IPS-NIHi11 (cell line): ENCODE data around the gene GSTM2.
"Not testable (repeated sequence)": the region's sequence is repeated elsewhere in the genome, so short reads cannot be mapped to it uniquely, and the experiment has no call there.

ENCODE experiments used
- DNase-seq: peaks from one replicate; pipeline ENCODE4 v3.0.0; 2012; ENCODE audit warnings: mixed read lengths, low spot score

GSTM2 gene

DNA sequence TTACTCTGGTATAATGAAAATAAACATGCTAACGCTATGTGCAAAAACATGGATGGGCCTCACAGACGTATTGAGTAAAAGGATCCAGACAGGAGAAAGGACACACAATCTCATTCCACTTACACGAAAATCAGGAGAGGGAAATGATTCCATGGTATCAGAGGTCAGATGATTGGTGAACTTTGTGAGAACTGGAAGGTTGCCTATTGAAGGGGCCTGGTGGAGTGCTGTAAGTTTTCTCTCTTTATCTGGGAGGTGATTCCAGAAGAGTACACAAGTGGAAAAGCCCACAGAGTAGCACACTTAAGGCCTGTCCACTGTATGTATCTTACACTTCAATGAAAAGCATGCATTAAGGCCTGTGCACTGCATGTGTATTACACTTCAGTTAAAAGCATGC is 9.6 kb downstream of the GSTM2 start:
- DNase-seq, result no peak

DNA sequence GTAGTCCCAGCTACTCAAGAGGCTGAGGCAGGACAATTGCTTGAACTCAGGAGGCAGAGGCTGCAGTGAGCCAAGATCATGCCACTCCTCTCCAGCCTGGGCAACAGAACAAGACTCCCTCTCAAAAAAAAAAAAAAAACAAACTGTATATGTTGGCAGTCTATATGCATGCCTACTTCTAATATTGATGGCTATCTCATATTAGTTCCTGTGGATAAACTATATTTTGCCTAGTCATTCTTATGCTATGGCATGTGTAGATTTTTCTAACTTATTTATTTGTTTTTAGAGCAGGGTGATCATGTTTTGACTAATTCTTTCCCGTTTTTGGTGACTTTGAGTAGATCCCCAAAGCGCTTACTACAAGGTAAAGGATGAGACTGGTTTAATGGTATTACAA is 10.8 kb downstream of the GSTM2 start:
- DNase-seq, result not testable (repeated sequence)

DNA sequence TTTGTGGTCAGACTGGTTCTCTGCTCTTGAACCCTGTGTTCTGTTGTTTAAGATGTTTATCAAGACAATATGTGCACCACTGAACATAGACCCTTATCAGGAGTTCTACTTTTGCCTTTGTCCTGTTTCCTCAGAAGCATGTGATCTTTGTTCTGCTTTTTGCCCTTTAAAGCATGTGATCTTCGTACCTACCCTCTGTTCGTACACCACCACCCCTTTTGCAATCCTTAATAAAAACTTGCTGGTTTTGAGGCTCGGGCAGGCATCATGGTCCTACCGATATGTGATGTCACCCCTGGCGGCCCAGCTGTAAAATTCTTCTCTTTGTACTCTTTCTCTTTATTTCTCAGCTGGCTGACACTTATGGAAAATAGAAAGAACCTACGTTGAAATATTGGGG is 16.9 kb downstream of the GSTM2 start:
- not testable (repeated sequence) for DNase-seq

DNA sequence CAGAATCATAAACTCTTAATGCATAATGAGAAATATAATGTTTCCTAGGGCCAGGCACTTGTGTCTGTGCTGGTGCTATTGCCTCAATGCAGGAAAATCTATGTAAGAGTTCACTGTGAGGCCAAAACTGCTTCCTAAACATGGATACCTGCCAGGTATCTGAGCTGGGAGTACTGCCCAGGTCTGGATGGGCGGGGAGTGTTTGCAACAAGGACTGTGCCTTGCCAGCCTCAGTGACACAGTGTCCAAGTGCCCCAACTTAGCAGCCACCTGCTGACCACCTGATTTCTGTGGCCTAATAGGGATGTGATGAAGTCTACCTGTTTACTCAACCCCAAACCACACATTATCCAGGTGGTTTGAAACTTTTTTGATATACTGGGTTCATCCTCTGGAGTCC is 17.5 kb downstream of the GSTM2 start:
- not testable (repeated sequence) for DNase-seq

DNA sequence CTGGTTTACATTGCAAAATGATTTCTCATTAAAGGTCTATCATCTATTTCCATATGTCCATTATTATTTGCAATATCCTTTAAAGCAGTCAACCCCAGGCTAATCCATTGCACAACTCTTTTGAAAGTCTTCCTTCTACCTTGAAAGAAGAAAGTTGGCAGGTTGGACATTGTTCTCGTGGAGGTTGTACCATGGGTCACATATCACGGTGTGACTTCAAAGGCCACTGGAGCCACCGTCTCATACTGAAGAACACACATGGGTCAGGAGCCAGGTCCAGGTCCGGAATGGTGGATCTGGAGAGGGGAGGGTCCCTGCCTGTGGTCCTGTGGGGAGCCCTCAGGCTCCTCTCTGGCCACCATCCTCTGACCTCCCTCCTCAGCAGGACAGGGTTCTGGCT is 18.0 kb downstream of the GSTM2 start:
- not testable (repeated sequence) for DNase-seq

DNA sequence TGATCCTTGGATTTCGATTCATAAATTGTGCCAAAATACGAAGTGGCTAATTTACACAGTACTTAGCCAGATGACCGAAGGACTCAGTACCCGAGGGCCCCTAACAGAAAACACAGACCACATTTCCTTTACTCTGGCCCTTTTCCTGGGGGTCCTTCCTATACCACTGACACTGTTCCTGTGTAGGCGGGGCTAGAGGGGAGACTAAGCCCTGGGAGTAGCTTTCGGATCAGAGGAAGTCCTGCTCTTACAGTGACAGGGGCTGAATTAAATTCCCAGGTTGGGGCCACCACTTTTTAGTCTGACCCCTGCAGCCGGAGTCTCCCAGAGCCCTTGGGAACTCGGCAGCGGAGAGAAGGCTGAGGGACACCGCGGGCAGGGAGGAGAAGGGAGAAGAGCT is 19.3 kb downstream of the GSTM2 start:
- not testable (repeated sequence) for DNase-seq

DNA sequence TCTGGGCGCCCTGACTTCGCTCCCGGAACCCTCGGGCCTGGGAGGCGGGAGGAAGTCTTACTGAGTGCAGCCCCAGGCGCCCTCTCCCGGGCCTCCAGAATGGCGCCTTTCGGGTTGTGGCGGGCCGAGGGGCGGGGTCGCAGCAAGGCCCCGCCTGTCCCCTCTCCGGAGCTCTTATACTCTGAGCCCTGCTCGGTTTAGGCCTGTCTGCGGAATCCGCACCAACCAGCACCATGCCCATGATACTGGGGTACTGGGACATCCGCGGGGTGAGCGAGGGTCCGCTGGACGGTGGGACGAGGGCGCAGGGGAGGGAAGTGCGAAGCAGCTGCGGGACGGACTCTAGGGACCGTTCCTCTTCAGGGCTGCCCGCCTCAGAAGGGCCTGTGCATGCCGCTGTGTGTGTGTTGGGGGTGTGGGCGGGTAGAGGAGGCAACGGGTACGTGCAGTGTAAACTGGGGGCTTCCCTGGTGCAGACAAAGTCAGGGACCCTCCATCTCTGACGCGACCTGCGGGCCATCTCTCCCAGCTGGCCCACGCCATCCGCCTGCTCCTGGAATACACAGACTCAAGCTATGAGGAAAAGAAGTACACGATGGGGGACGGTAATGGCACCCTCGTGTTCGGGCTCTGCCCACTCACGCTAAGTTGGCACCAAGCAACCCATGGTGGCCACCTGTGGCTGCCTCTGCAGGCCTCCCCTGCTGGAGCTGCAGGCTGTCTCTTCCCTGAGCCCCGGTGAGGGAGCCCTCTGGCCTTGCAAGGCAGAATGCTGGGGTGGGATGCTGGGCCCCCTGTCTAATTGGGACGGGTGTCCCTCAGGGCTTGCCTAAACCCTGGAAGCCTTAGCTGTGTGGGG is 20.0 kb downstream of the GSTM2 start, which contains the start of gene GSTM1:
Gene GSTM1, plus strand, starts transcription at position 177 of the 859 bp plus-strand sequence. Its CDS starts 57 bp downstream, at position 234.
- DNase-seq, result no peak

DNA sequence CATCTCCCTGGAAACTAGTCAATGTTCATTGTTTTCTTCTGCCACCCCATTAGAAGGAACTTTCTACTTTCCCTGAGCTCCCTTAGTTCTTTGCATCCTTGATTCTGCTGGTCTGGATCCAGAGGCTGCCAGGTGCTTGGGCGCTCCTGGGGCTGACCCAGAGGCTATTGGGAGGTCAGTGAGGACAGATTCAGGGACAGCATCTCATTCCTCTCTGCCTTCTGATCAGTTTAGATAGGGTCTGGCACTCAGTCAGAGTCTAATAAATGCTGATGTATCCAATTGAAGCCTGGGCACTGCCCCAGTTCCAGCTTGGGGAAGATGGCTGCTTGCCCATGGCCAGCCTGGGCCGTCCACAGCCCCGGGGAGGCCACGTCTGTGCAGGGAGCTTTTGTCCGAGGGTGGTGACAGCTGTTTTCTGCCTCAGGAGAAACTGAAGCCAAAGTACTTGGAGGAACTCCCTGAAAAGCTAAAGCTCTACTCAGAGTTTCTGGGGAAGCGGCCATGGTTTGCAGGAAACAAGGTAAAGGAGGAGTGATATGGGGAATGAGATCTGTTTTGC is 22.1 kb downstream of the GSTM2 start:
- no peak for DNase-seq

DNA sequence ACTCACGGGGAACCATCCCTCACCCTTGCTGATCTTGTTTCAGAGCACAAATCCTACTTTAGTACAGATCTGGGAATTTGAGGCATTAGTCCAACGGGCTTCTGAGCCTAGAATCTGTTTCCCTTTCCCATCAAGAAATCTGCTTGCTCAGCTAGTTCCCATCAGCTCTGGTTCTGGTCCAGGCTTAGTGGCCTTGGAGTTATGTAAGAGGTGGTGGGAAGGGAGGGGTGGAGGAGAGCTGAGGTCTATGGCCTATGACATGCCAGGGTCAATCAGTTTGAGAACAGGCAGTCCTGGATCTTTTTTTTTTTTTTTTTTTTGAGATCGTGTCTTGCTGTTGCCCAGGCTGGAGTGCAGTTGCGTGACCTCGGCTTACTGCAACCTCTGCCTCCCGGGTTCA is 23.9 kb downstream of the GSTM2 start:
- DNase-seq, result no peak

DNA sequence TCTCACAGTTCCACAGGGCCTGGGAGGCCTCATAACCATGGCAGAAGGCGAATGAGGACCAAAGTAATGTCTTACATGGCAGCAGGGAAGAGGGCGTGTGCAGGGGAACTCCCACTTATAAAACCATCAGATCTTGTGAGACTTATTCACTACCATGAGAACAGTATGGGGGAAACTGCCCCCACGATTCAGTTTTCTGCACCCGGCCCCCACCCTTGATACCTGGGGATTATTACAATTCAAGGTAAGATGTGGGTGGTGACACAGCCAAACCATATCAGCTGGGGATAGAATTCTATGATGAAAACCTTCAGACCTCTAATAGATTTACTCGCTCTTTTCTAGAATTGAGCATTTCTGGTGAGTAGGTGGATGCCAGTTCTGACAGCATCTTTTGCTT is 26.5 kb downstream of the GSTM2 start:
- not testable (repeated sequence) for DNase-seq

DNA sequence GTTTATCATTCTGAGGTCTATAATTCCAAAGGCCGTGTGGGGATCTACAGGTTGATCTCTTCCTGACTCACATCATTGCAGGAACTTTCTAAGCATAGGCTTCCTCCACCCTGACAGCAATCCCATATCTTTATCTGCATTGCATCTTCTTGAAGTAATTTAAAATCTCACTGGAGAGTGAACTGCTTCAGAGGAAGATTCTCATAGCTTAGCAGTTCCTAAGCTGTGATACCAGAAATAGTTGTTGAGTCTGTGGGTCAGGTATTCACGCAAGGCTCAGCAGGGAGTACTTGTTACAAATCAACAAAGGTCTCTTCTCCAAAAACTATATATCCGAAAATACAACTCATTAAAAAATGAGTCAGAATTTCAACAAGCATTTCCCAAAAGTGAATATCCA is 27.3 kb downstream of the GSTM2 start:
- DNase-seq, result not testable (repeated sequence)

DNA sequence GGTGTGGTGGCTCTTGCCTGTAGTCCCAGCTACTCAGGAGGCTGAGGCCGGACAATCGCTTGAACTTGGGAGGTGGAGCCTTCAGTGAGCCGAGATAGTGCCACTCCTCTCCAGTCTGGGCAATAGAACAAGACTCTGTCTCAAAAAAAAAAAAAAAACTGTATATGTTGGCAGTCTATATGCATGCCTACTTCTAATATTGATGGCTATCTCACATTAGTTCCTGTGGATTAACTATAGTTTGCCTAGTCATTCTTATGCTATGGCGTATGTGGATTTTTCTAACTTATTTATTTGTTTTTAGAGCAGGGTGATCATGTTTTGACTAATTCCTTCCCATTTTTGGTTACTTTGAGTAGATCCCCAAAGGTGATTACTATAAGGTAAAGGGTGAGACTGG is 29.2 kb downstream of the GSTM2 start:
- DNase-seq, result no peak

DNA sequence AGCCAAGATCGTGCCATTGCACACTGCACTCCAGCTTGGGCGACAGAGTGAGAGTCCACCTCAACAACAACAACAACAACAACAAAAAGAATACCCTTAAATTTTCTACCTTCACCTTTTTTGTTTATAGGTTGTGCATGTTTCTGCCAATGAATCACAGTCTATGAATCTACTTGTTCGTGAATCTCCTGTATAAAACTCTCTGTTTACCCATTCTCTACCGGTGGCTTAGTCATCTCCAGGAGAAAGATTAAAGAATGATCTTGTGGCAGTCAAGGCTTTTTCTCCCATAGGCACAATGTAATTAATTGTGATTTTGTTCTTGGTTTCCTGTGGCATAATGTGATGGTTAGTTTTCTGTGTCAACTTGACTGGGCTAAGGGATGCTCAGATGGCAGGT is 30.0 kb downstream of the GSTM2 start:
- not testable (repeated sequence) for DNase-seq

DNA sequence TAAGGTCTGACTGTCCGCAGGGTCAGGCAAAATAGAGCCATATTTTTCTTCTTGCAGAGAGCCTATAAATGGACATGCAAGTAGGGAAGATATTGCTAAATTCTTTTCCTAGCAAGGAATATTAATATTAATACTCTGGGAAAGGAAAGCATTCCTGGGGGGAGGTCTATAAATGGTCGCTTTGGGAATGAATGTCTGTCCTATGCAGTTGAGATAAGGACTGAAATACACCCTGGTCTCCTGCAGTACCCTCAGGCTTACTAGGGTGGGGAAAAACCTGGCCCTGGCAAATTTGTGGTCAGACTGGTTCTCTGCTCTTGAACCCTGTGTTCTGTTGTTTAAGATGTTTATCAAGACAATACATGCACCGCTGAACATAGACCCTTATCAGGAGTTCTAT is 35.1 kb downstream of the GSTM2 start:
- not testable (repeated sequence) for DNase-seq

DNA sequence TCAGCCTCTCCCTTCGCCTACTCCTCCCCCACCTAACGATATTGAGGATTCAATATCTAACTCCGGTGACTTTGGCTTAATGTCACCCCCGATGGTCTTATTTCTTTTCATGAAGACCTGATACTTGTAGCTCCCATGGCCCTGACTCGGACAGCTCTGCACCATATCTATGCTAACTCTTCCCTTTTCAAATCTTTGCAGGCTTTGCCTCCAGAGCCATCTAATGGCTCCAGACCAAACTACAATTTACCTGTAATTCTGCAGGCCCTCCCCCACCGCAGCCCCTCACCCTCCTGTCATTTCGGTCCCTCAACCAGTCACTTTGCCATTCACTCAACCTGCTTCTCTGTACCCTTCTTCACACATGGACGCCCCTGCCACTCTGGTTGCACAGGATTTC is 36.3 kb downstream of the GSTM2 start:
- peak; percentile 14 for DNase-seq

DNA sequence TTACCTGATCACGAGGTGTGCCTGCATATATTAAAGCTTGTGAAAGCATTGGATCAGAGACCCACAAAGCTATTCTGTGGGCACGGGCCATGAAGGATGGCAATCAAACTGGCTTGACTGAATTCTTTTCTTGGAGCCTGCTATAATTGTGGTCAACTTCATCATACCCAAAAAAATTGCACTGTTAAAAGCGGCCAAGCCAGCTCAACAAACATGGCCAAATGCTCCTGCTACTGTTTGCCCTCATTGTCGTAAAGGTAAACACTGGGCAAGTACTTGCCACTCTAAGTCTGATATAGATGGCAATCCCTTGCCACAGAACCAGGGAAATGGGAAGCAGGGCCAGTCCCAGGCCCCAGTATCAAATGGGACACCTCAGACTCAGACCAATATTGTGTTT is 37.6 kb downstream of the GSTM2 start:
- no peak for DNase-seq

DNA sequence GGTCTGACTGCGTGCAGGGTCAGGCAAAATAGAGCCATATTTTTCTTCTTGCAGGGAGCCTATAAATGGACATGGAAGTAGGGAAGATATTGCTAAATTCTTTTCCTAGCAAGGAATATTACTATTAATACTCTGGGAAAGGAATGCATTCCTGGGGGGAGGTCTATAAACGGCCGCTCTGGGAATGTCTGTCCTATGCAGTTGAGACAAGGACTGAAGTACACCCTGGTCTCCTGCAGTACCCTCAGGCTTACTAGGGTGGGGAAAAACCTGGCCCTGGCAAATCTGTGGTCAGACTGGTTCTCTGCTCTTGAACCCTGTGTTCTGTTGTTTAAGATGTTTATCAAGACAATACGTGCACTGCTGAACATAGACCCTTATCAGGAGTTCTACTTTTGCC is 41.1 kb downstream of the GSTM2 start:
- DNase-seq, result not testable (repeated sequence)

DNA sequence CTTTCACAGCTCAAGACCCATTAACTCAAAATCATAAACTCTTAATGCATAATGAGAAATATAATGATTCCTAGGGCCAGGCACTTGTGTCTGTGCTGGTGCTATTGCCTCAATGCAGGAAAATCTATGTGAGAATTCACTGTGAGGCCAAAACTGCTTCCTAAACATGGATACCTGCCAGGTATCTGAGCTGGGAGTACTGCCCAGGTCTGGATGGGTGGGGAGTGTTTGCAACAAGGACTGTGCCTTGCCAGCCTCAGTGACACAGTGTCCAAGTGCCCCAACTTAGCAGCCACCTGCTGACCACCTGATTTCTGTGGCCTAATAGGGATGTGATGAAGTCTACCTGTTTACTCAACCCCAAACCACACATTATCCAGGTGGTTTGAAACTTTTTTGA is 42.0 kb downstream of the GSTM2 start:
- DNase-seq, result not testable (repeated sequence)

DNA sequence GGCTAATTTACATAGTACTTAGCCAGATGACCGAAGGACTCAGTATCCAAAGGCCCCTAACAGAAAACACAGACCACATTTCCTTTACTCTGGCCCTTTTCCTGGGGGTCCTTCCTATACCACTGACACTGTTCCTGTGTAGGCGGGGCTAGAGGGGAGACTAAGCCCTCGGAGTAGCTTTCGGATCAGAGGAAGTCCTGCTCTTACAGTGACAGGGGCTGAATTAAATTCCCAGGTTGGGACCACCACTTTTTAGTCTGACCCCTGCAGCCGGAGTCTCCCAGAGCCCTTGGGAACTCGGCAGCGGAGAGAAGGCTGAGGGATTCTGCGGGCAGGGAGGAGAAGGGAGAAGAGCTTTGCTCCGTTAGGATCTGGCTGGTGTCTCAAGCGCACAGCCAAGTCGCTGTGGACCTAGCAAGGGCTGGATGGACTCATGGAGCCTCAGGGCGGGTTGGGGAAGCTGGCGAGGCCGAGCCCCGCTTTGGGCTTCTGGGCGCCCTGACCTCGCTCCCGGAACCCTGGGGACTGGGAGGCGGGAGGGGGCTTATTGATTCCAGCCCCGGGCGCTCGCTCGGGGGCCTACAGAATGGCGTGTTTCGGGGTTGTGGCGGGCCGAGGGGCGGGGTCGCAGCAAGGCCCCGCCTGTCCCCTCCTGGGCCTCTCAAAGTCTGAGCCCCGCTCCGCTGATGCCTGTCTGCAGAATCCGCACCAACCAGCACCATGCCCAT is 43.9 kb downstream of the GSTM2 start, which contains the start of gene GSTM5:
Gene GSTM5, plus strand, starts transcription at position 659 of the 728 bp plus-strand sequence. Its CDS starts 62 bp downstream, at position 721.
- DNase-seq, result peak; percentile 2

DNA sequence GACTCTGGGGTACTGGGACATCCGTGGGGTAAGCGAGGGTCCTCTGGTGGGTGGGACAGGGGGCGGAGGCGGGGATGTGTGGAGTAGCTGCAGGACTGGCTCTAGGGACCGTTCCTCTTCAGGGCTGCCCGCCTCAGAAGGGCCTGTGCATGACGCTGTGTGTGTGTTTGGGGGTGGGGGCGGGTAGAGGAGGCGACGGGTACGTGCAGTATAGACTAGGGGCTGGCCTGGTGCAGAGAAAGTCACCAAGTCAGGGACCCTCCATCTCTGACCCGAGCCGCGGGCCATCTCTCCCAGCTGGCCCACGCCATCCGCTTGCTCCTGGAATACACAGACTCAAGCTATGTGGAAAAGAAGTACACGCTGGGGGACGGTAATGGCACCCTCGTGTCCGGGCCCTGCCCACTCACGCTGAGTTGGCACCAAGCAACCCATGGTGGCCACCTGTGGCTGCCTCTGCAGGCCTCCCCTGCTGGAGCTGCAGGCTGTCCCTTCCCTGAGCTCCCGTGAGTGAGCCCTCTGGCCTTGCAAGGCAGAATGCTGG is 44.5 kb downstream of the GSTM2 start:
- peak; percentile 2 for DNase-seq

DNA sequence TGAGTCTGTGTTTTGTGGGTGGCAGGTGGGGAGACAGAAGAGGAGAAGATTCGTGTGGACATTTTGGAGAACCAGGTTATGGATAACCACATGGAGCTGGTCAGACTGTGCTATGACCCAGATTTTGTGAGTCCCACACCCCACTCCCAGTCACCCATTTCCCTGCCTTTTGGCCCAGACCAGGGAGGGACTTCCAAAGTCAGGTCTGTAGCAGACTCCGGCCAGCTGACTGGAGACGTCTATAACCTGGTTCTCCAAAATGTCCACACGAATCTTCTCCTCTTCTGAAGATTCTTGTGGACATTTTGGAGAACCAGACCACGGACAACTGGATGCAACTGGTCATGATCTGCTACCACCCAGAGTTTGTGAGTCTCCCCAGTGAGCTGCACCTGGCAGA is 45.8 kb downstream of the GSTM2 start:
- peak; percentile 1 for DNase-seq

DNA sequence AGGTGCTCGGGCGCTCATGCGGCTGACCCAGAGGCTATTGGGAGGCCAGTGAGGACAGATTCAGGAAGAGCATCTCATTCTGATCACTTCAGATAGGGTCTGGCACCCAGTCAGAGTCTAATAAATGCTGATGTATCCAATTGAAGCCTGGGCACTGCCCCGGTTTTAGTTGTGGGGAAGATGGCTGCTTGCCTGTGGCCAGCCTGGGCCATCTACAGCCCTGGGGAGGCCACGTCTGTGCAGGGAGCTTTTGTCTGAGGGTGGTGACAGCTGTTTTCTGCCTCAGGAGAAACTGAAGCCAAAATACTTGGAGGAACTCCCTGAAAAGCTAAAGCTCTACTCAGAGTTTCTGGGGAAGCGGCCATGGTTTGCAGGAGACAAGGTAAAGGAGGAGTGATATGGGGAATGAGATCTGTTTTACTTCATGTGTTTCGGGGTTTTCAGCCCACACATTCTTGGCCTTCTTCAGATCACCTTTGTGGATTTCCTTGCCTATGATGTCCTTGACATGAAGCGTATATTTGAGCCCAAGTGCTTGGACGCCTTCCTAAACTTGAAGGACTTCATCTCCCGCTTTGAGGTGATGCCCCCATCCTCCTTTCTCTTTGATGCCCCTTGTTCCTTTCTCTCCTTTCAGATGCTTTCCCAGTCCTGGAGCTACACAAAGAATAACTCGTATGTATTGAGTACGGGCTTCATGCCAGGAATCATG is 47.0 kb downstream of the GSTM2 start:
- peak; percentile 3 for DNase-seq
